ENCODE data around the gene PRRC2C.

GRCh38 chr1:171521567-171521966 lies 36.2 kb downstream of the PRRC2C start:
- TF ChIP-seq CTCF (IDR thresholded peaks at IDR 0.05) (no peak), POLR2A (IDR thresholded peaks at IDR 0.05) (no peak)

Measured in testis (tissue), 2 donors.